GM19463 (cell line): ENCODE data around the gene BIRC5.

Experiments used
- ATAC-seq: cut with Tn5 transposase; IDR thresholded peaks from one replicate; pipeline ENCODE4 v1.9.1; 2021; ENCODE audit warnings: mild to moderate bottlenecking, moderate library complexity; ENCODE audit not compliant: unreplicated experiment

Gene BIRC5

DNA sequence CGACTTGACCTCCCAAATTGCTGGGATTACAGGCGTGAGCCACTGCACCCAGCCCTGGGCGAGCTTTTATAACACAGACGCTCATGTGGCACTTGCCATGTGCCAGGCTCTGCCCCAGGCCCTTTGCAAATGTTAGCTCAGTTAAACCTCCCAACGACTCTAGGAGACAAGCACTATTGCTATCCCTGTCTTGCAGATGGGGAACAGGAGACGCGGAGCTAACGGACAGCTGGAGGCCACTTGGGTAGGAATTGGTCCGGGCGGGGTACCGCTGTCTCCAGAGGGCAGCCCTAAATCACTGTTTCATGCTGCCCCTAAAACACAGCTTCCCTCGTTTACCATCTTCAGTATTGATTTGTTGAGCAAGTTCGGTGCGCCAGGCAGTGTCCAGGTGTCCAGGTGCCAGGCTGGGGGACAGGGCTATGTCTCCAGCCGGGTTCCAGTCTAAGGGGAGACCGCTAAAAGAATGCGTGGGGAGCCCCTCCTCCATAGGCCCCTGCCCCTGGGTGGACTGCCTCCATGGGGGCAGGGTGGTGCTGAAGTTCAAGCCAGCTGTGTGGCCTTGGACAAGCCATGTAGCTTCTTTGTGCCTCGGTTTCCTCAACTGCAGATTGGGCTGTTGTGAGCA is 41.1 kb downstream of the BIRC5 start:
- no peak for ATAC-seq

DNA sequence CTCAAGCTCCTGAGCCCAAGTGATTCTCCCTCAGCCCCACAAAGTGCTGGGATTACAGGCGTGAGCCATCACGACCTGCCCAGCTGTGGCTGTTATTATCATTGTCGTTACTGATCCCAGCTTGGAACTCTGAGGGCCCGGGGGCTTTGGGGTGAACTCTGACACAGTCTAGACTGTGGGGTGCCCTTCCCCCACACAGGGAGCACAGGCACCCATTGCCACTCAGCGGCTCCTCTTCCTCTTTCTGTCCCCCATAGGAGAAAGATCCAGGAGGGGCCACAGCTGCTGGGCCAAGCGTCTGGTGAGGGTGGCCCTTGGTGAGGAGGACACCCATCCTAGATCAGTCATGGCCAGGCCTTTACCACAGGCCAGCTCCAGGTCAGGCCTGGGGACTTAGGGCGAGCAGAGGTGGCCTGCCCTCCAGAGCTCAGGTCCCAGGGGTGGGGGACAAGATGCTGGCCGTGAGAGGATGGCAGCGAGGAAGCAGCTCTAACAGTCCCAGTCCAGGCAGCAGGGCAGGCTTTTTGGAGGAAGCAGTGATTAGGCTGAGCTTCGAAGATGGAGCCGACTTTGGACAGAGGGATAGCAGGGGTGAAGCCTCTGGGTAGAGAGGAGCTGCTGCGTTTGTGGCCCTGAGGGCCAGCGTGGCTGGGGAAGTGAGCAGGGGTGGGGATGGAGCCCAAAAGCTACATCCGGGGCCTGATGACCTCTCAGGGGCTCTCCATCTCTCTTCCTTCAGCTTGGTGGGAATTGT is 42.1 kb downstream of the BIRC5 start:
- ATAC-seq = no peak

DNA sequence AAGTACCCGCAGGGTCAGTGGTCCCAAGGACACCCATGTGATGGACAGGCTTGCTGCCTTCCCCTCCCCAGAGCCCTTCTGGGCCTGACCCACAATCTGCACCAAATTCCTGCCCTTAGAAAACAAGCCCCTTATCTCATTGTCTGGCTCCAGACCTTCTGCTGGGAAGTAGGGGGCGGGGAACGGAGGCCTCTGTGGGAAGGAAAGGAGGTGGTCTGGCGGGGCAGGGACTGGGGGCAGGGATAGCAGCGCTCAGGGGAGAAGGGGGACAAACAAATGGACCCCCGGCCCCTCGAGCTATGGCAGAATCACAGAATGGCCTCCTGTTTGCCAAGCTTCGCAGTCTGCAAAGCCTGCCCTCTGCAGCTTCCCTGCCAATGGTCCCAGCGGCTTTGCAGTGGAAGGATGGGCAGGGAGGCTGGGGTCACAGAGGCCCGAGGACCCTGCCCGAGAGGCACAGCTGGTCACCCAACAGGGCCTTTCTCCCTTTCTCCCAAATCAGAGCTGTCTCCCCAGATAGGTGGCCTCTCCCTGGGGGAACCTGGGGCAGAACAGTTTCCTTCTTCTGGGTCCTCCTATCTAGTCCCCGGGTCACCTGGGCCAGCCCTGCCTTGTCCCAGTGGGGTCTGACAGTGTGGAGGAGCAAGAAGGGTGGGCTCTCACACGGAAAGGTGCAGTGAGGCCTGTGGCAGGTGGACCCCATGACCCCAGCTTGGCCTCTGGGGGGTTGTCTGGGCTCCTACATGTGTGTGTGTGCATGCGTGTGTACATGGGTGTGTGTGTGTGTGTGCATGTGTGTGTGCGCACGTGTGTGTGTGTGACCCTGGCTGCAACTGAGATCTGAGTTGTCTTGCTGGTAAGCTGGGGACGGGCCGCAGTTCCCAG is 42.9 kb downstream of the BIRC5 start:
- ATAC-seq = no peak

DNA sequence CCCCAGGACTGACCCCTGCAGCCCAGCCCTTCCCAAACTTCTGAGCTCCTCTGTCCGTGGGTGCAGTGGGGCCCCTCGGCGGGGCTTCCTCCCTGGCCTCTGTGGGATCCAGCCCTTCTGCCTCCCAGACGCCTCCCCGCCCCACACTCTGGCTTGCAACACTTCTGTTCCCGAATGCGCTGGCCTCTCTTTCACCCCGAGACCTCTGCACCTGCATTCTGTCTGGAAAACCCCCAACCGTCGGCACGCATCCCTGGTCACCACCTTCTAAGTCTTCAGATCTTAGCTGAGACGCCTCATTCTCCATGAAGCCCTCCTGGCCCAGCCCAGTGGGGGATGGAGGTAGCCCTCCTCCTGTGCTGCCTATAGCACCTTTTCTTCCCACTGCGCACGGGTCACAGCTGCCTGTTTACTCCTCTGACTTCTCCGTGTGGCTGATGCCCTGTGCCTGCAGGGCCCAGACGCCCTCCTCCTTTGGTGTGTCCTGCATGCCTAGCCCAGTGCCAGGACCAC is 43.8 kb downstream of the BIRC5 start:
- ATAC-seq = no peak

DNA sequence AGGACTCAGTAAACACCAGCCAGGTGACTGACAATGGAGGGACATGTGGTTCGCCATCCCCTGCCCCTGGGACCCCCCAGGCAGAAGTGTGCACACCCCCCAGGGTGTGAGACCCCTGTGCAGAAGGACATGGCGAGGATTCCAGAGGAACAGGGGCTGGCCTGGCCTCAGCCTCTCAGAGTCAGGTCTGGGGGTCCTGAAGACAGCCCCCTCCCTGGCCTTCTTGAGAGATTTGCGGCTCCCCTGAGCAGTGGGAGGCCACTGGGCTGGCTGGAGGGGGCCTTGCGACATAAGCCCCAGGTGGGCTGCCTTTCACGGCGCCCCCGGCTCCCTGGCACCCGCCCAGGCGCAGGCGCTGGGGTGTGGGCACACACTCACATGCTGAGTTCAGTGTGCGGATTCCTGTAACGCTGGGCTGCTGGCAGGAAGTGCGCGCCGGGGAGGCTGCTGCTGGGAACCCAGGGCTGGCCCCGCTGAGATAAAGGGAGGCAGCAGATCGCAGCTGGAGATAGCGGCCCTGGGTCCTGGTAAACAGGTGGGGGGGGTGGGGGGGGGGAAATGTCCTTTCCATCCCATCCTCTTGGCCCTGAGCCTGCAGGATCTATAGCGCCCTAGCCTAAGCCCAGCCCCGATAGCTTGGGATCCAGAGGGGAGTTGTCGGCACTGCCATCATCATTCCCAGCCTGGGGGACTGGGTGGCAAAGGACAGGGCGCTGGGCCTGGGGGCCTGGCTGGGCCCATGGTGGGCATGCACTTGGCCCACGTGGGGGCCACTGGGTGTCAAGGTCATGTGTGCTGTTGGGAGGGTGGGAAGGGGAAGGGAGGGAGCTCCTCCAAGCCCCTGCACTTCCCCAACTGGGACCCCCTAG is 44.5 kb downstream of the BIRC5 start:
- ATAC-seq = no peak

DNA sequence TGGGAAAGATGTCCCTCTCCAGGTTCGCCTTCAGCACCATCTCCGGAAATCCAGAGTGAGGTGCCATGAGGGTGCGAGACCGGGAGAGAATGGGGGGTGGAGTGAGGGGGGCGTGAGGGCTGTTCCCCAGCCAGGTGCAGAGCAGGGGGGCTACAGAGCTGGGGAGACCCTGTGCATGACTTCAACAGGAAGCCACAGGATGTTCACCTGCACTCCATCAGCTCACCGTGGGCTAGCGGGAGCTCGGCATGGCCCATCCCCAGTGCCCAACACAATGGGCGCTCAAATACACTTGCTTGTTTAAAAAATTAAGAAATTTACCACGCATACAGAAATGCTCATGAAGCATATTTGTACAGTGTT is 45.1 kb downstream of the BIRC5 start:
- ATAC-seq = no peak

DNA sequence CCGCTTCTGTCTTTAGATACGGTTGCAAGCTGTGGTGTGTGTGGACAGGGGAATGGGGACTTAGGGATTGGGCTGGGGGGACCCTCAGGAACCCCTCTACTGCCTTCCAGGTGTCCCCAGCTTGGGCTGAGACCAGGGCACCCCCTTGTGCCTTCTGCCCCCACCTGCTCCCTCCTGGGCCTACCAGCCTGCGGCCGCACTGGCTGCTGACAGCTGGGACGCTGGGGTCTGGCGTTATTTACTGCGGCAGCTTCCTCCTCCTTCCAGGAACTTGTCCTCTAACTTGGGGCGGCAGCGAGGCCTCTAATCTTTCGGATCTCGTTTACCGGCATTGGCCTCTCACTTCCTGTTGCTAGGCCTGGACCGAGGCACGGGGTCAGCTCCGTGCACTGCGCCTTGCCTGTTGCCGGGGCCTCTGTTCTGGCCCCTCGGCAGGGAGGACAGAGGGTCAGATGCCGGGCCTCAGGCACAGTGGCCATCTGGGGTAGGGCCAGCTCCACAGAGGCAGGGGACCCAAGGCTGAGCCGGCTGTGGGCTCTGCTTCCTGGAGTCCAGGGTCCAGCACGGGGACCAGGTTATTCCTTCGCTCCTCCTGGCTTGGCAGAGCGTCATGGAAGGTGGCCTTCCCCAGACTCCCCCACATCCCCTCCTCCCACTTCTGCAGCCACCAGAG is 49.1 kb downstream of the BIRC5 start:
- no peak for ATAC-seq

DNA sequence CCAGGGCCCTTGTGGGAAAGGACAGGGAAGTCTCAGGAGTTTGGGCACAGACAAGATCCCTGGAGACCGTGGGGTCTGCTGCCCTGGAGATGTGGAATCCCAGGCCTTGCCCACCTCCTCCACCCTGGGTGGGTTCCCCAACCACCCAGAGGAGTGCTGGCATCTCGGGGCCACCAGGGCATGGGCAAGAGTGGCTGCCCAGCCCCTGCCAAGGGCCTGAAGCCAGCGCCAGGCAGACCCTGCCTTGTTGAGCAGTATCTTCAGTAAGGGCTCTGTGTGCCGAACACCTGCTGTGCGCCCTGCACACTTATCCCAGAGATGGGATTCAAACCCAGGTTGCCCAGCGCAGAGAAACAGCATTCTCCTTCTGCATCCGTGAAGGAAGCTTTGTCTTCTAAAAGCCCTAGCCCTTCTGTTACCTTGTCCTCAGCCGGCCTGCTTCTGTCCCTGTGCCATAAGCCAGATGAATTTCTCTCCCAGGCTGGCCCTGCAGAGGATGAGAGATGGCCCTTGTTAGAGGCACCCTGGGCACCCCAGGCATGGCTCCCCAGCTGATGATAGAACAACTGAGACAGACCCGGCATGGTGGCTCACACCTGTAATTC is 49.8 kb downstream of the BIRC5 start:
- ATAC-seq = no peak

DNA sequence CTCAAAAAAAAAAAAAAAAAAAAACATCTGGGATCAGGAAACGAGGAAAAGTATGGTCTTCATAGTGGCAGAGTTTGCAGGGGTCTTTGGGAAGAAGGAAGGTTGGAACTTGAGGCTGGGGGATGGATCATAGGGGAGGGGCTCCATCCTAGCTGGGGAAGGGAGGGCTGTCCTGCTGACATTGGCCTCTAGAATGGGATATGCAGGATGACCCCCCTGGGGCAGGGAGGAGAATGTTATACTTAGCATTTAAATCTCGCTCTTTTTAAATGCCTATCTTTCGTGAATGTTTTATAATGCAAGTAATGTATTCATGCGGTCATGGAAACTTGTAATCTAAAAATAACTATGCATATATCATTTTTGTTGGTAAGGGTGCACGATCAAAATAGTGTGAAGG is 50.5 kb downstream of the BIRC5 start:
- no peak for ATAC-seq

DNA sequence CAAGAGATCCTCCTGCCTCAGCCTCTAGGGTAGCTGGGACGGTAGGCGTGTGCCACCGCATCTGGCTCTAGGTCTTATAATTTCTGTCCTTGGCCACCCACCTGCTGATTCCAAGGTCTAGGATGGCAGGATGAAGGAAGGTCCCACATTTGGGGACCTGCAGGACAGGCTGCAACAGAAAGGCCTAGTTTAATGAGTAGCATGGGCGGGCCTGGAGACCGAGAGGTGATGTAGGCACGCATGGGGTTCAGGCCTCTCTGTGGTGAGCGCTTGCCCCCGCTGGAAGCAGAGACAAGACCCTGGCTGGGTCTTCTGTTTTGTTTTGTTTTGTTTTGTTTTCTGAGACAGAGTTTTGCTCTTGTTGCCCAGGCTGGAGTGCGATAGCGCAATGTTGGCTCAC is 51.1 kb downstream of the BIRC5 start:
- ATAC-seq = no peak

DNA sequence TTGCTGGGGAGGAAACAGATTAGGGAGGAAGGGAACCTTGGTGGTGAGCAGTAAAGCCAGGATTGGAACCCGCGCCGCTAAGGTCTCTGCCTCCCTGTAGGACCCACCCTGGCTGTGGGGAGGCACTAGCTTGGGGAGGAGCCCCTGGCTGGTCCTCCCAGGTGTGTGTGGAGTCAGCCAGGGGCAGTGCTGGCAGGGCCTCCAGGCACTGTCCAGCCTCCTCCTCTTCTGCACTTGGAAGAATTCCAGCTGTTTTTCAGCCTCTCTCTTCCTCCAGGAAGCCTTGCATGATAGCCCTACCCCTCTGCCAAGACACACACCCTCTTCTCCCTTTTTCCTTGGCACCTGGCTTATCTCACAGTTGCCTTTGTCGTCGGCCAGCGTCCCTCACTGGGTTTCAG is 52.2 kb downstream of the BIRC5 start:
- no peak for ATAC-seq

DNA sequence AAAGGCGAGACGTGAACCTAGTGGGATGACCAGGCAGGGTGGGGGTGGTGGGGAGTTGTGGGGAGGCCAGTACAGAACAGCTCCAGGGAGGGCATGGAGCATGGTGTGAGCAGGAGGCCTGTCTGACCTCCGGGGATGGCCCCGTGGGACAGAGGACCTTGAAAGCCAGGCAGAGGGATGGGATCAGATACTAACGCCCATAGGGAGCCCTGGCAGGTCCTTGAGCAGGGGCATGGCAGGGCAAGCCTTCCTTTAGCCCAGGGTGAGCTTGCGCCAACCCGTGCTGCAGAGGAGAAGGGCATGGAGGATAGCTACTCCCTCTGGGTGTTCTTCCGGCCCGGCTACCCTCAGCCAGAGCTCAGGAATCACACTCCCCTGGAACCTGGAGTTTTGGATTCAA is 52.7 kb downstream of the BIRC5 start:
- ATAC-seq = no peak

DNA sequence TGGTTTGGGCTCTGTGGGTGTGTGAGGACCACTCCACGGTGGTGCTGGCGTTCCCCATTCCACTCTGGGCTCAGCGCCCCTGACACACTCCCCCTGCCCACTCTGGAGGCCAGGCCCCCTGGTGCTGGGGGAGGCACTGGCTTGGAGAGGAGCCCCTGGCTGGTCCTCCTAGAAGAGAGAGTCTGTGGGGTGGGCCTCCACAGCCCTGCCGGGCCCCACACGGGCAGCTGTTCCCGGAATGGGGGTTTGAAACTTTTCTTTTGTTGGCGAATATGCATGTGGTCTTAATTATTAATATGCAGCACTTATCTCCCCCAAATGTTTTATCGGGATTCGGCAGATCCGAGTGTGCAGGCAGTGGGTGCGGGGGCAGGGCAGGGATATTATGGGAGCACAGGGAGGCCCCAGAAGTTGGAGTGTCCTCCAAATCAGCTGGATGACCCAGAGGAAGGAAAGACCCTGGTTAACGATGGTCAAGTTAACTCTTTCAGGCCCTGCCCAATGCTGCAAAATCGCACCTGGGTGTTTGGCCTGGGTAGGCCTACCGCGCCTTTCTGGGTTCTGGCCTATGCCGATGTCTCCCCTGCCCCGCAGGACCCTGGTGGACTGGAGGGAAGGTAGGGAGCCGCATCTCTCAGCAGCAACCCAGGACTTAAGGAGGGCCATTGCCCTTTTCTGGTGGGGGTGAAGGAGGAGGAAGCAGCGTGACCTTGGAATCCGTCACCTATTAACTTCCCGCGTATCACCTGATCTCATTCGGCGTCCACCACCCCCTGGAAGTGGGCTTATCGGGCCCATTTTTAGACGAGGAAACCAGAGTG is 53.4 kb downstream of the BIRC5 start:
- no peak for ATAC-seq

DNA sequence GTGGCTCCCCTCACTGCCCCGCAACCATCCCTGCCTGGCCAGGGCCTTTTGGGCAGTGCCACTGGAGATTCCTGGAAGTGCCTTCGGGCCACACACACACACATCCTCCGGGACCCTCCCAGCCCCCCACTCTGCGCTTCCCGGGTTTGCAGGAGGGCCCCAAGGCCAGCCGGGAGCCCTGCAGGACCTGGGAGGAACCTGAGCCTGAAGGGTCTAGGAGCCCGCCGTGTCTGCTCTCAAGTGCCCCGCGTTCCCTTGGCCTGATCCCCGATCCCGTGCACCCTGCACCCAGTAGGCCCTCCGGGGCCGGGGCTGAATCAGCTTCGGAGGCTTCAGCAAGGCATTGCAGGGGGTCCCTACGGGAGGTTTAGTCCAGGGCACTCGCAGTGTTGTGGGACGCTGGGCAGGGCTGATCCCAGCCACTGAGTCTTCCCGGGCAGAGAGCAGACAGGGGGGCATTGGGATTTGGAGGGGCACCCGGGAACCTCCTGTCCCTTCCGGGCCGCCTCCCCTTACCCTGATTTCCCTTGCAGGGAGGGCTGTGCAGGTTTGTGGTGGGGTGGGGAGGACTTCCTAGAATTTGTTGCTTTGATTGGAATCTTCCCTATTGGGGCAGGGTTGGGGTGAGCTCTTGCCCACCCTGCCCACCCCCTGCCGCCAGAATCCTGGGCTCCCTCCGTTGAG is 54.3 kb downstream of the BIRC5 start:
- ATAC-seq = no peak

DNA sequence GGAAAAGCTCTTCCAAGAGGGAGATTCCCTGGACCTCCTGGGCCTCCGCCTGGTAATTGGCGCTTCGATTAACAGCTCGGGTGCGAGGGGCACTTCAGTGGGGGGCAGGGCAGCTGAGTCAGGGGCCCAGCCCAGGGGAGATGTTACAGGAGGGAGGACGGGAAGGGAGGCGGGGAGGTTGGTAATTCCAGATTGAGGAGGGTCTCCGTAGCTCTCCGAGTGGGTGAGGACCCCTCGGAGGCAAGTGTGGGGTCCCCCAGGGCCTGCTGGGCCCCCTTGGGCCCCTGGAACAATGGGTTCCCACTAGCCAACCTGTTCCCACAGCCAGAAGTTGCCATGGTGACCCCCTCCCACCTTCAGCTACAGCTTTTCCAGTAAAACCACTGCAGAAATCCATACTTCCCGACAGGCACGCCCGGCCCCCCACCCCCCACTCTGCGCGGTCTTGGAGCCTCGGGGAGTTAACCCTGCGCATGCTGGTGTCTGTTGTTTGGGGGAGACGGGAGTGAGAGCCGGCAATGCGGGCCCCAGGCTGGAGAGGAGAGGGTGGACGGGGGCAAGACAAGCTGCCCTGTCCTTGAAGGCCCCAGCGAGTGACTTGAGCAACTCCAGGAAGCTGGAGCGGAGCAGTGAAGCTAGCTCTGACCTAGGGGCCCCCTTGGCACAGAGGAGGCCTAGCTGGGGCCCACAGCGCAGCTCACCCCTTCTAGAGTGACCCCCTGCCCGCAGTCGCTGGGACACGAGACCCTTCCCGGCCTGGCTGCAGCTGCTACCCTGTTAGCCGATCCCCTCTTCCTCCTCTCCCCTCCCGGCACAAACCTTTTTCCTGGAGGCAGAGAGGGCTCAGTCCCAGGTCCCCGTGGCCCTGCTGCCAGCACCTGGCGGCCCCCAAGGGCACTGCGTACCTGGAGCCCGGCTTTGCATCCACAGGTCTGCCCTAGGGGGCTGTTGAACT is 55.2 kb downstream of the BIRC5 start:
- no peak for ATAC-seq

DNA sequence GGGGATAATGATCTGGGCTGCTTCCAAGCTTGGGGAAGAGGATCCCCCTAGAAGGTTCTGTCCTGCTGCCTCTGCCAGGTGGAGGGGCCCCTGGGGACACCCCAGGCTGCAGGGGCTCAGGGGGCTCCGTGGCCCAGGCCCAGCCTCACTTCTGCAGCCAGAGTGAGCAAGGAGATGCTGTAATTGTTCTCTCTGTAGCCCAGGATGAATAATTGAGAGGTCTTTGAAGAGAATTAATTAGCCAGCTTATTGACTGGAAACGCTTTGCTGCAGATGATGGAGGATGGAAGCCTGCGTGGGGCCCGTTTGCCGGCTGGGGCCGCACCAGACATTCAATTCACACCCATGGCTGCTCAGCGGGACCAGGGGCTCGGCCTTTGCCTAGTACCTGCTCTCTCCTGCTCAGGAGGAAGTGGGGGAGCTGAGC is 55.9 kb downstream of the BIRC5 start:
- no peak for ATAC-seq
